Endodermal cell (in vitro differentiated cells): ENCODE measurements around the gene SYT2. TPM values are rescaled to one million over a fixed set of nuclear protein-coding genes. Genes with fewer than 3 reads are reported as not detected.

Experiments
- DNase-seq: peaks from one replicate; pipeline ENCODE4 v3.0.0-alpha.2; 2017
- H3K27ac ChIP-seq: 2 replicates; pipeline ENCODE4 v1.5.1; 2013; ENCODE audit warnings: mild to moderate bottlenecking, low read depth, low read length, moderate library complexity
- H3K27me3 ChIP-seq: 2 replicates; pipeline ENCODE4 v1.6.1; 2013; ENCODE audit warnings: mild to moderate bottlenecking, low read length, moderate library complexity; ENCODE audit not compliant: insufficient read depth, control insufficient read depth, poor library complexity, severe bottlenecking
- H3K36me3 ChIP-seq: 2 replicates; pipeline ENCODE4 v1.7.0; 2013; ENCODE audit warnings: mild to moderate bottlenecking, low read length, moderate library complexity; ENCODE audit not compliant: control insufficient read depth, insufficient read depth
- H3K4me1 ChIP-seq: one replicate; pipeline ENCODE4 v1.7.0; 2013; ENCODE audit warnings: low read length; ENCODE audit not compliant: control insufficient read depth, insufficient read depth
- H3K4me3 ChIP-seq: 2 replicates; pipeline ENCODE4 v1.5.1; 2013; ENCODE audit warnings: mild to moderate bottlenecking, low read length, moderate library complexity
- H3K9ac ChIP-seq: 2 replicates; pipeline ENCODE4 v1.6.1; 2013; ENCODE audit warnings: mild to moderate bottlenecking, low read length, moderate library complexity; ENCODE audit not compliant: poor library complexity, severe bottlenecking; ENCODE audit errors: extremely low read depth
- H3K9me3 ChIP-seq: 2 replicates; pipeline ENCODE4 v1.6.1; 2013; ENCODE audit warnings: mild to moderate bottlenecking, low read length, moderate library complexity; ENCODE audit not compliant: control insufficient read depth
- H3K27ac Mint-ChIP-seq: 2 replicates; pipeline ENCODE4 v1.8.0; 2020; ENCODE audit warnings: mixed read lengths
- H3K27me3 Mint-ChIP-seq: 2 replicates; pipeline ENCODE4 v1.8.0; 2021; ENCODE audit warnings: mild to moderate bottlenecking, mixed read lengths; ENCODE audit not compliant: insufficient read depth
- H3K36me3 Mint-ChIP-seq: 2 replicates; pipeline ENCODE4 v1.8.0; 2020; ENCODE audit warnings: low read depth, mixed read lengths
- H3K4me1 Mint-ChIP-seq: 2 replicates; pipeline ENCODE4 v1.8.0; 2020; ENCODE audit warnings: mixed read lengths
- H3K4me3 Mint-ChIP-seq: 2 replicates; pipeline ENCODE4 v1.8.0; 2020; ENCODE audit warnings: mild to moderate bottlenecking, moderate library complexity, mixed read lengths
- H3K9me3 Mint-ChIP-seq: 2 replicates; pipeline ENCODE4 v1.8.0; 2020; ENCODE audit warnings: mild to moderate bottlenecking, mixed read lengths
- WGBS, 2 experiments: methylation state at CpG; one replicate each; pipeline versions ENCODE4 v1.1.5 to v1.1.7; 2013; ENCODE audit warnings: missing lambda C conversion rate in 2 of 2, mixed read lengths in 1 of 2; ENCODE audit not compliant: insufficient coverage in 1 of 2, insufficient read length in 1 of 2; 5-methylcytosine and 5-hydroxymethylcytosine counted together
- total RNA-seq, 2 donors: library from RNA; stranded (reverse); fragmentation: NEBNext Ultra II Directional in 1 of 2; extraction: Animal tissue kit (Norgen Biotek cat#: 25700) in 1 of 2; gene quantifications; 2 replicates in 1 of 2; 3 replicates in 1 of 2; pipeline ENCODE4 v1.2.1, GENCODE V29; 2021
- TF ChIP-seq, protein P1 (sequence below): fragments of 200-600 bp; sonication (generic); conservative IDR thresholded peaks from 2 replicates; pipeline ENCODE4 v1.5.0; 2021; ENCODE audit warnings: antibody characterized with exemption, mild to moderate bottlenecking

Gene SYT2
- total RNA-seq, 2 donors from 2014 or later = 2.9 to 4.4 TPM

DNA sequence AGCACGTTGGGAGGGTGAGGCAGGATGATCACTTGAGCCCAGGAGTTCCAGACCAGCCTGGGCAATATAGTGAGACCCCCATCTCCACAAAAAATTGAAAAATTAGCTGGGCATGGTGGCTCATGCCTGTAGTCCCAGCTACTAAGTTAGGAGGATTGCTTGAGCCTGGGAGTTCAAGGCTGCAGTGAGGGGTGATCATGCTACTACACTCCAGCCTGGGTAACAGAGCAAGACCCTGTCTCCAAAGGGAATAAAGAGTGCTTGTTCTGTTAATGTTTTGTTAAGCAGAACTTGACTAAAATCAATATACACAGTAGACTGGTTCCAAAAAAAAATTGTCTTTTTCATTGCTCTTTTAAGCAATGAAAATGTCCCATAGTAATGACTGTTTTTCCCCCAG lies 146.4 kb downstream of the SYT2 start:
- Mint-ChIP-seq H3K27ac (no peak overlapping the region), H3K36me3 (peaks cover 4% of the 10 kb centered on the region), H3K9me3 (no peaks in the 10 kb centered on the region), H3K4me1 (peaks cover 43% of the 10 kb centered on the region), H3K27me3 (peaks cover 7% of the 10 kb centered on the region), H3K4me3 (no peak overlapping the region)
- Histone ChIP-seq H3K9me3 (no peaks in the 10 kb centered on the region), H3K27me3 (peaks cover 11% of the 10 kb centered on the region), H3K27ac (no peak overlapping the region), H3K4me1 (peaks cover 8% of the 10 kb centered on the region), H3K36me3 (no peaks in the 10 kb centered on the region), H3K9ac (no peak overlapping the region), H3K4me3 (no peak overlapping the region)
- TF ChIP-seq, protein P1, sequence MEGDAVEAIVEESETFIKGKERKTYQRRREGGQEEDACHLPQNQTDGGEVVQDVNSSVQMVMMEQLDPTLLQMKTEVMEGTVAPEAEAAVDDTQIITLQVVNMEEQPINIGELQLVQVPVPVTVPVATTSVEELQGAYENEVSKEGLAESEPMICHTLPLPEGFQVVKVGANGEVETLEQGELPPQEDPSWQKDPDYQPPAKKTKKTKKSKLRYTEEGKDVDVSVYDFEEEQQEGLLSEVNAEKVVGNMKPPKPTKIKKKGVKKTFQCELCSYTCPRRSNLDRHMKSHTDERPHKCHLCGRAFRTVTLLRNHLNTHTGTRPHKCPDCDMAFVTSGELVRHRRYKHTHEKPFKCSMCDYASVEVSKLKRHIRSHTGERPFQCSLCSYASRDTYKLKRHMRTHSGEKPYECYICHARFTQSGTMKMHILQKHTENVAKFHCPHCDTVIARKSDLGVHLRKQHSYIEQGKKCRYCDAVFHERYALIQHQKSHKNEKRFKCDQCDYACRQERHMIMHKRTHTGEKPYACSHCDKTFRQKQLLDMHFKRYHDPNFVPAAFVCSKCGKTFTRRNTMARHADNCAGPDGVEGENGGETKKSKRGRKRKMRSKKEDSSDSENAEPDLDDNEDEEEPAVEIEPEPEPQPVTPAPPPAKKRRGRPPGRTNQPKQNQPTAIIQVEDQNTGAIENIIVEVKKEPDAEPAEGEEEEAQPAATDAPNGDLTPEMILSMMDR = no peak
- no peak for DNase-seq
- WGBS, 2 experiments = 83 to 100% methylated on average over 1 of the region's 1 CpG

- no peak for DNase-seq
- Mint-ChIP-seq H3K4me1 (peaks cover 40% of the 10 kb centered on the region), H3K36me3 (peaks cover 4% of the 10 kb centered on the region), H3K27me3 (peaks cover 9% of the 10 kb centered on the region), H3K9me3 (no peaks in the 10 kb centered on the region), H3K4me3 (no peak overlapping the region), H3K27ac (no peak overlapping the region)
- Histone ChIP-seq H3K9me3 (no peaks in the 10 kb centered on the region), H3K27me3 (peaks cover 13% of the 10 kb centered on the region), H3K36me3 (no peaks in the 10 kb centered on the region), H3K4me3 (no peak overlapping the region), H3K9ac (no peak overlapping the region), H3K27ac (no peak overlapping the region), H3K4me1 (peaks cover 8% of the 10 kb centered on the region)
- TF ChIP-seq, protein P1 = no peak
- WGBS, 2 experiments = 94% methylated on average over 13 of the region's 13 CpGs; no CpG with 5 or more reads in 1 of the 2 experiments
Measured at GRCh38 chr1:202562444-202563060, 147.7 kb downstream of the SYT2 start.

GRCh38 chr1:202561726-202562443 lies 148.4 kb downstream of the SYT2 start:
- H3K27ac ChIP-seq = no peak overlapping the region
- no peaks in the 10 kb centered on the region for H3K9me3 ChIP-seq
- no peaks in the 10 kb centered on the region for H3K9me3 Mint-ChIP-seq
- no peak for DNase-seq
- H3K4me3 ChIP-seq = no peak overlapping the region
- H3K4me1 Mint-ChIP-seq = peaks cover 35% of the 10 kb centered on the region
- WGBS, 2 experiments = 81 to 100% methylated on average over 1 to 2 of the region's 2 CpGs
- H3K4me1 ChIP-seq = peaks cover 6% of the 10 kb centered on the region
- TF ChIP-seq, protein P1 = peak; percentile 75
- H3K9ac ChIP-seq = no peak overlapping the region
- no peak overlapping the region for H3K4me3 Mint-ChIP-seq
- H3K36me3 Mint-ChIP-seq = peaks cover 4% of the 10 kb centered on the region
- H3K27me3 Mint-ChIP-seq = peaks cover 9% of the 10 kb centered on the region
- H3K27me3 ChIP-seq = peaks cover 13% of the 10 kb centered on the region
- no peaks in the 10 kb centered on the region for H3K36me3 ChIP-seq
- no peak overlapping the region for H3K27ac Mint-ChIP-seq
